ENCODE measurements around the gene CDK5RAP1.

GRCh38 chr20:33343521-33343920 lies 57.8 kb downstream of the CDK5RAP1 start:
- TF ChIP-seq, protein P1, sequence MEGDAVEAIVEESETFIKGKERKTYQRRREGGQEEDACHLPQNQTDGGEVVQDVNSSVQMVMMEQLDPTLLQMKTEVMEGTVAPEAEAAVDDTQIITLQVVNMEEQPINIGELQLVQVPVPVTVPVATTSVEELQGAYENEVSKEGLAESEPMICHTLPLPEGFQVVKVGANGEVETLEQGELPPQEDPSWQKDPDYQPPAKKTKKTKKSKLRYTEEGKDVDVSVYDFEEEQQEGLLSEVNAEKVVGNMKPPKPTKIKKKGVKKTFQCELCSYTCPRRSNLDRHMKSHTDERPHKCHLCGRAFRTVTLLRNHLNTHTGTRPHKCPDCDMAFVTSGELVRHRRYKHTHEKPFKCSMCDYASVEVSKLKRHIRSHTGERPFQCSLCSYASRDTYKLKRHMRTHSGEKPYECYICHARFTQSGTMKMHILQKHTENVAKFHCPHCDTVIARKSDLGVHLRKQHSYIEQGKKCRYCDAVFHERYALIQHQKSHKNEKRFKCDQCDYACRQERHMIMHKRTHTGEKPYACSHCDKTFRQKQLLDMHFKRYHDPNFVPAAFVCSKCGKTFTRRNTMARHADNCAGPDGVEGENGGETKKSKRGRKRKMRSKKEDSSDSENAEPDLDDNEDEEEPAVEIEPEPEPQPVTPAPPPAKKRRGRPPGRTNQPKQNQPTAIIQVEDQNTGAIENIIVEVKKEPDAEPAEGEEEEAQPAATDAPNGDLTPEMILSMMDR (IDR thresholded peaks at IDR 0.05; ENCODE audit: low read depth, low read length, missing input control) = no peak
- TF ChIP-seq YY1 (IDR thresholded peaks at IDR 0.05) = no peak
- TF ChIP-seq RAD21 (IDR thresholded peaks at IDR 0.05) = no peak
- no peak for TF ChIP-seq GABPA (IDR thresholded peaks at IDR 0.05 in 1 of 2, conservative IDR thresholded peaks at IDR 0.05 in 1 of 2)
- TF ChIP-seq, protein P2, sequence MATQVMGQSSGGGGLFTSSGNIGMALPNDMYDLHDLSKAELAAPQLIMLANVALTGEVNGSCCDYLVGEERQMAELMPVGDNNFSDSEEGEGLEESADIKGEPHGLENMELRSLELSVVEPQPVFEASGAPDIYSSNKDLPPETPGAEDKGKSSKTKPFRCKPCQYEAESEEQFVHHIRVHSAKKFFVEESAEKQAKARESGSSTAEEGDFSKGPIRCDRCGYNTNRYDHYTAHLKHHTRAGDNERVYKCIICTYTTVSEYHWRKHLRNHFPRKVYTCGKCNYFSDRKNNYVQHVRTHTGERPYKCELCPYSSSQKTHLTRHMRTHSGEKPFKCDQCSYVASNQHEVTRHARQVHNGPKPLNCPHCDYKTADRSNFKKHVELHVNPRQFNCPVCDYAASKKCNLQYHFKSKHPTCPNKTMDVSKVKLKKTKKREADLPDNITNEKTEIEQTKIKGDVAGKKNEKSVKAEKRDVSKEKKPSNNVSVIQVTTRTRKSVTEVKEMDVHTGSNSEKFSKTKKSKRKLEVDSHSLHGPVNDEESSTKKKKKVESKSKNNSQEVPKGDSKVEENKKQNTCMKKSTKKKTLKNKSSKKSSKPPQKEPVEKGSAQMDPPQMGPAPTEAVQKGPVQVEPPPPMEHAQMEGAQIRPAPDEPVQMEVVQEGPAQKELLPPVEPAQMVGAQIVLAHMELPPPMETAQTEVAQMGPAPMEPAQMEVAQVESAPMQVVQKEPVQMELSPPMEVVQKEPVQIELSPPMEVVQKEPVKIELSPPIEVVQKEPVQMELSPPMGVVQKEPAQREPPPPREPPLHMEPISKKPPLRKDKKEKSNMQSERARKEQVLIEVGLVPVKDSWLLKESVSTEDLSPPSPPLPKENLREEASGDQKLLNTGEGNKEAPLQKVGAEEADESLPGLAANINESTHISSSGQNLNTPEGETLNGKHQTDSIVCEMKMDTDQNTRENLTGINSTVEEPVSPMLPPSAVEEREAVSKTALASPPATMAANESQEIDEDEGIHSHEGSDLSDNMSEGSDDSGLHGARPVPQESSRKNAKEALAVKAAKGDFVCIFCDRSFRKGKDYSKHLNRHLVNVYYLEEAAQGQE (IDR thresholded peaks at IDR 0.05) = no peak
- TF ChIP-seq, protein P3, sequence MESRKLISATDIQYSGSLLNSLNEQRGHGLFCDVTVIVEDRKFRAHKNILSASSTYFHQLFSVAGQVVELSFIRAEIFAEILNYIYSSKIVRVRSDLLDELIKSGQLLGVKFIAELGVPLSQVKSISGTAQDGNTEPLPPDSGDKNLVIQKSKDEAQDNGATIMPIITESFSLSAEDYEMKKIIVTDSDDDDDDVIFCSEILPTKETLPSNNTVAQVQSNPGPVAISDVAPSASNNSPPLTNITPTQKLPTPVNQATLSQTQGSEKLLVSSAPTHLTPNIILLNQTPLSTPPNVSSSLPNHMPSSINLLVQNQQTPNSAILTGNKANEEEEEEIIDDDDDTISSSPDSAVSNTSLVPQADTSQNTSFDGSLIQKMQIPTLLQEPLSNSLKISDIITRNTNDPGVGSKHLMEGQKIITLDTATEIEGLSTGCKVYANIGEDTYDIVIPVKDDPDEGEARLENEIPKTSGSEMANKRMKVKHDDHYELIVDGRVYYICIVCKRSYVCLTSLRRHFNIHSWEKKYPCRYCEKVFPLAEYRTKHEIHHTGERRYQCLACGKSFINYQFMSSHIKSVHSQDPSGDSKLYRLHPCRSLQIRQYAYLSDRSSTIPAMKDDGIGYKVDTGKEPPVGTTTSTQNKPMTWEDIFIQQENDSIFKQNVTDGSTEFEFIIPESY (IDR thresholded peaks at IDR 0.05) = no peak
- TF ChIP-seq SP1 (IDR thresholded peaks at IDR 0.05) = no peak
- TF ChIP-seq RXRA (IDR thresholded peaks at IDR 0.05) = no peak
- TF ChIP-seq, protein P4, sequence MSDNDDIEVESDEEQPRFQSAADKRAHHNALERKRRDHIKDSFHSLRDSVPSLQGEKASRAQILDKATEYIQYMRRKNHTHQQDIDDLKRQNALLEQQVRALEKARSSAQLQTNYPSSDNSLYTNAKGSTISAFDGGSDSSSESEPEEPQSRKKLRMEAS (IDR thresholded peaks at IDR 0.05) = no peak
- no peak for TF ChIP-seq TAF1 (conservative IDR thresholded peaks at IDR 0.05)
- no peak for TF ChIP-seq NR2F2 (IDR thresholded peaks at IDR 0.05)

All from liver (tissue), 3 donors.